IPS-20b (cell line): ENCODE data around the gene TMEM219.
"Not testable (repeated sequence)": the region's sequence is repeated elsewhere in the genome, so short reads cannot be mapped to it uniquely, and the experiment has no call there.

Source experiments
- H3K27ac ChIP-seq: one replicate; pipeline ENCODE4 v1.5.1; 2013; ENCODE audit warnings: low read length
- H3K27me3 ChIP-seq: 2 replicates; pipeline ENCODE4 v1.6.1; 2013; ENCODE audit warnings: mild to moderate bottlenecking, low read length, inconsistent platforms; ENCODE audit not compliant: insufficient read depth
- H3K36me3 ChIP-seq: 2 replicates; pipeline ENCODE4 v1.6.1; 2013; ENCODE audit warnings: low read depth, mild to moderate bottlenecking, inconsistent platforms, low read length, moderate library complexity; ENCODE audit not compliant: insufficient read depth
- H3K4me1 ChIP-seq: 2 replicates; pipeline ENCODE4 v1.6.1; 2013; ENCODE audit warnings: mild to moderate bottlenecking, control low read depth, inconsistent platforms, low read length, moderate library complexity; ENCODE audit not compliant: insufficient read depth
- H3K4me3 ChIP-seq: 2 replicates; pipeline ENCODE4 v1.5.1; 2013; ENCODE audit warnings: mild to moderate bottlenecking, low read length, inconsistent platforms
- H3K9ac ChIP-seq: 2 replicates; pipeline ENCODE4 v1.6.1; 2013; ENCODE audit warnings: low read depth, mild to moderate bottlenecking, inconsistent platforms, low read length, moderate library complexity
- H3K9me3 ChIP-seq: 2 replicates; pipeline ENCODE4 v1.6.1; 2013; ENCODE audit warnings: mild to moderate bottlenecking, low read depth, low read length, inconsistent platforms; ENCODE audit not compliant: insufficient read depth

Gene TMEM219

DNA sequence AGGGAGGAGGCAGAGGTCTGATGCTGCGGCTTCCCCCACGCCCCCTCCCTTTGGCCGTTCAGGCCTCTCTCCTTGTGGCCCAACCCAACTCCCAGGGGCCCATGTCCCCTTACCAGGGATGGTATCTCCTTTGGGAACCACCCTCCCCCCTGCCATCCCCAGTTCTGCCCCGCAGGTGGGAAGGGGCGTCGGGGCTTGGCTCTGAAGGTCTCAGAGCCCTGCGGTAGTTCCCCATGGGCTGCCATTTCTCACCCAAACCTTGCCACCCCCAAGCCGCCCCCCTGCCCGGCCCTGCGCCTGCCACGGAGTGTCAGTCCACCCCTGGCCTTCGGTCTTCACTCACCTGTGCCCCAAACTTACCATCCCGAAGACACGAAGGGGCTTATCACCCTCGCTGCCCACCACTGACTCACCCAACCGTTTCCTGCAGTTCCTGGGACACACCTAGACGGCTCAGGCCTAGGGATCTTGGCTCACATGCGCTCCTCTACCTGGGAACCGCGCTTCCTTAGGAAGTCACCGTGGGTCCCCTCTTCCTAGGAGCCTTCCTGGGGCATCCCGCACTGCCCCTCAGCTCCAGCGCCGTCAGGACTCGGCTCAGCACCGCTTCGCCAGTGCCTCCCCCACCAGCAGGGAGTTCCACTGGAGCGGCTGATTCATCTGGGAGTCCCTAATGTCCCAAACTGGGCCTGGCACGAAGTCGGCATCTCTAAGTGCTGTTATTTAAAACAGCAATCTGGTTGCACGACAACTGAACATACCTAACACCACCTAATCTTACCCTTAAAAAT lies 50.0 kb downstream of the TMEM219 start:
- no peak overlapping the region for H3K27ac ChIP-seq
- peaks cover 37% of the 10 kb centered on the region for H3K27me3 ChIP-seq
- no peaks in the 10 kb centered on the region for H3K36me3 ChIP-seq
- H3K9ac ChIP-seq: no peak overlapping the region
- no peaks in the 10 kb centered on the region; the same call in 1 of the 2 replicates for H3K4me1 ChIP-seq
- H3K9me3 ChIP-seq: no peaks in the 10 kb centered on the region
- H3K4me3 ChIP-seq: peak overlapping the region; percentile 73

DNA sequence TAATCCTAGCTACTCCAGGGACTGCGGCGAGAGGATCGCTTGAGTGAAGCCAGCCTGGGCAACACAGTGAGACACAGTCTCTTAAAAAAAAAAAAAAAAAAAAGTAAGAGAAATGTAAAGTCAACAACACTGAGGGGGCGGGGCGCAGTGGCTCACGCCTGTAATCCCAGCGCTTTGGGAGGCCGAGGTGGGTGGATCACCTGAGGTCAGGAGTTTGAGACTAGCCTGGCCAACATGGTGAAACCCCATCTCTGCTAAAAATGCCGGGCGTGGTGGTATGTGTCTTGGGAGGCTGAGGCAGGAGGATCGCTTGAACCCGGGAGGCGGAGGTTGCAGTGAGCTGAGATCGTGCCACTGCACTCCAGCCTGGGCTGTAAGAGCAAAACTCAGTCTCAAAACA lies 50.7 kb downstream of the TMEM219 start:
- Histone ChIP-seq H3K27me3 (peaks cover 37% of the 10 kb centered on the region), H3K4me3 (0 out of 2 replicates have a peak overlapping the region, but pooled peaks have one; percentile 73)
- H3K9ac ChIP-seq, H3K36me3 ChIP-seq, H3K9me3 ChIP-seq, H3K4me1 ChIP-seq, H3K27ac ChIP-seq: not testable (repeated sequence)

GRCh38 chr16:30015450-30015849 lies 53.6 kb downstream of the TMEM219 start:
- H3K9ac ChIP-seq, H3K4me1 ChIP-seq, H3K27ac ChIP-seq, H3K36me3 ChIP-seq, H3K9me3 ChIP-seq, H3K4me3 ChIP-seq: not testable (repeated sequence)
- H3K27me3 ChIP-seq: peaks cover 19% of the 10 kb centered on the region

DNA sequence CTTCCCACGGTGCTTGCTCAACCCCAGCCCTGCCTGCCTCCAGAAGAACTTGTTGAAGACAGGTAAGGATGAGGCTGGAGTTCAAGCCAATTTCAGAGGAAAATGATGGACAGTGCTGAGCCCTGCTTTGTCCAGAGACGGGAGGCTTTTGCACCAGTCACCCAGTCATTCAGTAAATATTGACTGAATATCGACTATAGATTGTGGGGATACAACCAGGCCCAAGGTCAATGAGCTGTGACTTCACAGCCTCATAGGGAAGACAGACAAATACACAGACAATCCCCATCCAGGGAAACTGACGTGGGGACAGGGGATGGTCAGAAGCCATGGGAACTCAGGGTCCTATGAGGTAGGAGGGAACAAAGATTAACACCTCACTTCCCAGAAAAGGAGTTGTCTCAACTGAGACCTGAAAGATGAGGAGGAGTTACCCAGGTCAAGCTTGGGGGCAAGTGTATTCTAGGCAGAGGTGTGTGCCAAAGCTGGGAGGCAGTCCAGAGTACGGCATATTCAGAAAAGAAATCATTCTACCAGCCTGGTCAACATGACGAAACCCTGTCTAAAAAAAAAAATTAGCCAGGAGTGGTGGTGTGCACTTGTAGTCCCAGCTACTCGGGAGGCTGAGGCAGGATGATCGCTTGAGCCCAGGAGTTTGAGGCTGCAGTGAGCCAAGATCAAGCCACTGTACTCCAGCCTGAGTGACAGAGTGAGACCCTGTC lies 54.8 kb downstream of the TMEM219 start:
- Histone ChIP-seq H3K36me3 (no peaks in the 10 kb centered on the region), H3K4me3 (no peak overlapping the region), H3K27me3 (peaks cover 12% of the 10 kb centered on the region), H3K27ac (no peak overlapping the region), H3K9ac (no peak overlapping the region), H3K9me3 (no peaks in the 10 kb centered on the region), H3K4me1 (no peaks in the 10 kb centered on the region; the same call in 1 of the 2 replicates)

DNA sequence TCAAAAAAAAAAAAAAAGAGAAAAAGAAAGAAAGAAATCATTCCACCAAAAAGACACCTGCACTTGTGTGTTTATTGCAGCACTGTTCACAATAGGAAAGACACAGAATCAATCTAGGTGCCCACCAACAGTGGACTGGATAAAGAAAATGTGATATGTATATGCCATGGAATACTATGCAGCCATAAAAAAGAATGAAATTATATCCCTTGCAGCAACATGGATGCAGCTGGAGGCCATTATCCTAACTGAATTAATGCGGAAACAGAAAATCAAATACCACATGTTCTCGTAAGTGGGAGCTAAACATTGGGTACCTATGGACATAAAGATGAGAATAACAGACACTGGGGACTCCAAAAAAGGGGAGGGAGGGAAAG lies 55.4 kb downstream of the TMEM219 start:
- Histone ChIP-seq H3K9me3 (no peaks in the 10 kb centered on the region), H3K27ac (no peak overlapping the region), H3K27me3 (peaks cover 6% of the 10 kb centered on the region), H3K36me3 (no peaks in the 10 kb centered on the region), H3K4me3 (no peak overlapping the region), H3K4me1 (no peaks in the 10 kb centered on the region), H3K9ac (no peak overlapping the region)

GRCh38 chr16:30017937-30018336 lies 56.1 kb downstream of the TMEM219 start:
- not testable (repeated sequence) for H3K4me3 ChIP-seq, H3K27me3 ChIP-seq, H3K4me1 ChIP-seq, H3K27ac ChIP-seq, H3K9ac ChIP-seq, H3K9me3 ChIP-seq, H3K36me3 ChIP-seq

DNA sequence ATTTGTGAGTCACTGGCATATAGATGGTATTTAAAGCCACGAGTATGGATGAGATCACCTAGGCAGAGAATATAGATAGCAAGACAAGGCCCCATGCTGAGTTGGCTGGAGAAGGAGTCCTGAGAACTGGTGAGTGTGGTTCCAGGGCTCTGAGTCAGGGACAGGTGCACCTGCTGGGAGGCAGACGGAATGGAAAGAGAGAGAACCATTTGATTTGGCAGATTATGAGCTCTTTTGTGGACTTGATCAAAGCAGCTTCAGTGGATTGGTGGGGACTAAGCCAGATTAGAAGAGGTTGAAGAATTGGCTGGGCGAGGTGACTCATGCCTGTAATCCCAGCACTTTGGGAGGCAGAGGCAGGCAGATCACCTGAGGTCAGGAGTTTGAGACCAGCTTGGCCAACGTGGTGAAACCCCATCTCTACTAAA lies 56.9 kb downstream of the TMEM219 start:
- H3K27me3 ChIP-seq: no peaks in the 10 kb centered on the region
- H3K4me1 ChIP-seq: no peaks in the 10 kb centered on the region
- no peak overlapping the region for H3K9ac ChIP-seq
- no peaks in the 10 kb centered on the region for H3K36me3 ChIP-seq
- no peak overlapping the region for H3K4me3 ChIP-seq
- H3K9me3 ChIP-seq: no peaks in the 10 kb centered on the region
- H3K27ac ChIP-seq: no peak overlapping the region
